MM.1S (cell line): Measurements from ENCODE around the gene MAGEA10.
"Not testable (repeated sequence)": the region's sequence is repeated elsewhere in the genome, so short reads cannot be mapped to it uniquely, and the experiment has no call there.

Source experiments
- DNase-seq: peaks from one replicate; pipeline ENCODE4 v3.0.0-alpha.2; 2015
- H2AFZ ChIP-seq: fragments of 300-600 bp; sonication (generic); 2 replicates; pipeline ENCODE4 v1.6.0; 2016; ENCODE audit warnings: antibody characterized with exemption, low read length
- H3F3A ChIP-seq: fragments of 300-600 bp; sonication (generic); 2 replicates; pipeline ENCODE4 v1.6.1; 2016; ENCODE audit warnings: mild to moderate bottlenecking, antibody characterized with exemption, low read length, moderate library complexity, mixed read lengths; ENCODE audit not compliant: insufficient read depth
- H3K27ac ChIP-seq: fragments of 300-600 bp; sonication (generic); 2 replicates; pipeline ENCODE4 v1.5.1; 2016; ENCODE audit warnings: mild to moderate bottlenecking, low read length
- H3K27me3 ChIP-seq: fragments of 300-600 bp; sonication (generic); replicated peaks from 2 replicates; pipeline ENCODE4 v1.6.0; 2016; ENCODE audit warnings: low read length; ENCODE audit not compliant: insufficient read depth
- H3K36me3 ChIP-seq: fragments of 300-600 bp; sonication (generic); replicated peaks from 2 replicates; pipeline ENCODE4 v1.6.1; 2016; ENCODE audit warnings: mild to moderate bottlenecking, low read length, mixed read lengths; ENCODE audit not compliant: insufficient read depth
- H3K4me1 ChIP-seq: fragments of 300-600 bp; sonication (generic); 2 replicates; pipeline ENCODE4 v1.6.1; 2016; ENCODE audit warnings: low read length, mixed read lengths
- H3K4me2 ChIP-seq: fragments of 300-600 bp; sonication (generic); 2 replicates; pipeline ENCODE4 v1.6.0; 2016; ENCODE audit warnings: low read depth, low read length
- H3K4me3 ChIP-seq: fragments of 300-600 bp; sonication (generic); 2 replicates; pipeline ENCODE4 v1.5.1; 2016; ENCODE audit warnings: low read length, mixed read lengths
- H3K79me2 ChIP-seq: fragments of 300-600 bp; sonication (generic); 2 replicates; pipeline ENCODE4 v1.6.1; 2016; ENCODE audit warnings: mixed run types, low read length, mixed read lengths
- H3K9ac ChIP-seq: fragments of 300-600 bp; sonication (generic); 2 replicates; pipeline ENCODE4 v1.6.1; 2016; ENCODE audit warnings: low read length, mixed read lengths
- H3K9me2 ChIP-seq: fragments of 300-600 bp; sonication (generic); replicated peaks from 2 replicates; pipeline ENCODE4 v1.6.1; 2016; ENCODE audit warnings: mild to moderate bottlenecking, low read length, mixed read lengths; ENCODE audit not compliant: insufficient read depth
- H3K9me3 ChIP-seq: fragments of 300-600 bp; sonication (generic); replicated peaks from 2 replicates; pipeline ENCODE4 v1.6.1; 2016; ENCODE audit warnings: mild to moderate bottlenecking, low read length, mixed read lengths; ENCODE audit not compliant: insufficient read depth
- H4K20me1 ChIP-seq: fragments of 300-600 bp; sonication (generic); 2 replicates; pipeline ENCODE4 v1.6.1; 2016; ENCODE audit warnings: mild to moderate bottlenecking, low read length, moderate library complexity, mixed read lengths; ENCODE audit not compliant: insufficient read depth
- CTCF ChIP-seq: fragments of 300-600 bp; sonication (generic); IDR thresholded peaks from 2 replicates; pipeline ENCODE4 v1.5.1; 2016; ENCODE audit warnings: antibody characterized with exemption, low read length, mixed read lengths
- EZH2 ChIP-seq: fragments of 300-600 bp; sonication (generic); optimal IDR thresholded peaks from 2 replicates; pipeline ENCODE3; 2017; ENCODE audit warnings: low read depth, mild to moderate bottlenecking, antibody characterized with exemption, low read length, mixed read lengths
- EZH2phosphoT487 ChIP-seq: fragments of 300-600 bp; sonication (generic); IDR thresholded peaks from 2 replicates; pipeline ENCODE4 v1.6.1; 2018; ENCODE audit warnings: antibody characterized with exemption, low read length

The MAGEA10 gene

GRCh38 chrX:152138388-152138784, at the start of gene MAGEA10:
MAGEA10 (minus strand) TSS chrX:152138577; CDS start chrX:152135620, 2,957 bp downstream.
- H3K9me3 ChIP-seq: no peaks in the 10 kb centered on the region
- H3K36me3 ChIP-seq: no peaks in the 10 kb centered on the region
- no peaks in the 10 kb centered on the region for H3K79me2 ChIP-seq
- TF ChIP-seq EZH2phosphoT487 (no peak), CTCF (no peak), EZH2 (no peak)
- no peaks in the 10 kb centered on the region for H3K9me2 ChIP-seq
- H4K20me1 ChIP-seq: no peaks in the 10 kb centered on the region
- no peaks in the 10 kb centered on the region for H3K27me3 ChIP-seq
- no peak within 1 kb of the TSS for H3K4me3 ChIP-seq
- H3K4me1 ChIP-seq: no peaks in the 10 kb centered on the region
- no peak for DNase-seq
- no peaks in the 10 kb centered on the region for H3F3A ChIP-seq
- no peak within 1 kb of the TSS for H3K4me2 ChIP-seq
- no peak within 1 kb of the TSS for H3K9ac ChIP-seq
- no peak within 1 kb of the TSS for H3K27ac ChIP-seq
- H2AFZ ChIP-seq: no peak within 1 kb of the TSS

- Histone ChIP-seq H2AFZ (no peak overlapping the region), H3K9me2 (no peaks in the 10 kb centered on the region), H3K4me1 (no peaks in the 10 kb centered on the region), H4K20me1 (no peaks in the 10 kb centered on the region), H3K79me2 (no peaks in the 10 kb centered on the region), H3K36me3 (no peaks in the 10 kb centered on the region), H3K27ac (no peak overlapping the region), H3K27me3 (no peaks in the 10 kb centered on the region), H3F3A (no peaks in the 10 kb centered on the region), H3K4me2 (no peak overlapping the region), H3K4me3 (no peak overlapping the region), H3K9me3 (no peaks in the 10 kb centered on the region), H3K9ac (no peak overlapping the region)
- no peak for DNase-seq
- TF ChIP-seq CTCF (no peak), EZH2 (no peak), EZH2phosphoT487 (no peak)
Observed at GRCh38 chrX:152177497-152178269, 39.3 kb upstream of the MAGEA10 start.

- Histone ChIP-seq H3K9ac (no peak overlapping the region), H3K9me3 (no peaks in the 10 kb centered on the region), H3K36me3 (no peaks in the 10 kb centered on the region), H3K9me2 (no peaks in the 10 kb centered on the region), H3K4me1 (no peaks in the 10 kb centered on the region), H3F3A (no peaks in the 10 kb centered on the region), H3K4me2 (no peak overlapping the region), H3K79me2 (no peaks in the 10 kb centered on the region), H4K20me1 (no peaks in the 10 kb centered on the region), H3K27ac (no peak overlapping the region), H3K27me3 (no peaks in the 10 kb centered on the region), H2AFZ (no peak overlapping the region), H3K4me3 (no peak overlapping the region)
- TF ChIP-seq EZH2 (no peak), EZH2phosphoT487 (no peak), CTCF (no peak)
- no peak for DNase-seq
Observed at GRCh38 chrX:152177052-152177451, 38.7 kb upstream of the MAGEA10 start.

- not testable (repeated sequence) for H3K4me1 ChIP-seq, H3K9ac ChIP-seq, H3K9me3 ChIP-seq, H3K9me2 ChIP-seq, H4K20me1 ChIP-seq, H3K27me3 ChIP-seq, H3K27ac ChIP-seq, H2AFZ ChIP-seq, H3K4me2 ChIP-seq, H3K36me3 ChIP-seq, H3F3A ChIP-seq, DNase-seq, H3K4me3 ChIP-seq, H3K79me2 ChIP-seq
Observed at GRCh38 chrX:152175892-152176291, 37.5 kb upstream of the MAGEA10 start.

GRCh38 chrX:152173923-152174322, 35.5 kb upstream of the MAGEA10 start:
- H3K79me2 ChIP-seq, H3K4me2 ChIP-seq, H3K27me3 ChIP-seq, H3K9ac ChIP-seq, H2AFZ ChIP-seq, H3K36me3 ChIP-seq, H3K27ac ChIP-seq, H3K9me3 ChIP-seq, H3K4me1 ChIP-seq, H3K4me3 ChIP-seq, H4K20me1 ChIP-seq, H3K9me2 ChIP-seq, DNase-seq, H3F3A ChIP-seq: not testable (repeated sequence)
